ENCODE data around the gene TRPM6. TPM values are rescaled to one million over a fixed set of nuclear protein-coding genes. Genes with fewer than 3 reads are reported as not detected.
A peak's percentile ranks its signal among the peaks of the same experiment; 100 is the strongest.

TRPM6 gene
- total RNA-seq, 2 donors from 2014 or later = 0.41 to 1.3 TPM

DNA sequence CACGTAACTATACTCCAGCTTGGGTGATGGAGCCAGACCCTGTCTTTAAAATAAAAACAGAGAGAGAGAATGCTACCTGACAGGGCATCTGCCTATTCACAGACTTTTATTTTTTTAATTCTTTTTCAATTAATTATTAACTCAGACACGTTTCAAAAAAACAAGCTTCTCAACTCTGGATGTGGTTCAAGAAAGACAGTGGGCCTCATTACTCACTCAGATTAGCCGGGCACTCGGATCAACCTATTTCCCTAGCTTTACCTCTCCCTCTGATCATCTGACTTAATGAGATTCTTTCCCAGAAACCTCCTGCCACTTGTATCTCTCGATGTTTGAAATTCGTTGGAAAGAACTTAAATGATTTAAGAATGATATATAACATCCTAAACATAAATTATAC, 134.1 kb downstream of the TRPM6 start:
- ATAC-seq (ENCODE audit: insufficient number of reproducible peaks, low FRiP score, low read depth) = no peak
- TF ChIP-seq, protein P1, sequence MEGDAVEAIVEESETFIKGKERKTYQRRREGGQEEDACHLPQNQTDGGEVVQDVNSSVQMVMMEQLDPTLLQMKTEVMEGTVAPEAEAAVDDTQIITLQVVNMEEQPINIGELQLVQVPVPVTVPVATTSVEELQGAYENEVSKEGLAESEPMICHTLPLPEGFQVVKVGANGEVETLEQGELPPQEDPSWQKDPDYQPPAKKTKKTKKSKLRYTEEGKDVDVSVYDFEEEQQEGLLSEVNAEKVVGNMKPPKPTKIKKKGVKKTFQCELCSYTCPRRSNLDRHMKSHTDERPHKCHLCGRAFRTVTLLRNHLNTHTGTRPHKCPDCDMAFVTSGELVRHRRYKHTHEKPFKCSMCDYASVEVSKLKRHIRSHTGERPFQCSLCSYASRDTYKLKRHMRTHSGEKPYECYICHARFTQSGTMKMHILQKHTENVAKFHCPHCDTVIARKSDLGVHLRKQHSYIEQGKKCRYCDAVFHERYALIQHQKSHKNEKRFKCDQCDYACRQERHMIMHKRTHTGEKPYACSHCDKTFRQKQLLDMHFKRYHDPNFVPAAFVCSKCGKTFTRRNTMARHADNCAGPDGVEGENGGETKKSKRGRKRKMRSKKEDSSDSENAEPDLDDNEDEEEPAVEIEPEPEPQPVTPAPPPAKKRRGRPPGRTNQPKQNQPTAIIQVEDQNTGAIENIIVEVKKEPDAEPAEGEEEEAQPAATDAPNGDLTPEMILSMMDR (IDR thresholded peaks at IDR 0.05) = no peak

DNA sequence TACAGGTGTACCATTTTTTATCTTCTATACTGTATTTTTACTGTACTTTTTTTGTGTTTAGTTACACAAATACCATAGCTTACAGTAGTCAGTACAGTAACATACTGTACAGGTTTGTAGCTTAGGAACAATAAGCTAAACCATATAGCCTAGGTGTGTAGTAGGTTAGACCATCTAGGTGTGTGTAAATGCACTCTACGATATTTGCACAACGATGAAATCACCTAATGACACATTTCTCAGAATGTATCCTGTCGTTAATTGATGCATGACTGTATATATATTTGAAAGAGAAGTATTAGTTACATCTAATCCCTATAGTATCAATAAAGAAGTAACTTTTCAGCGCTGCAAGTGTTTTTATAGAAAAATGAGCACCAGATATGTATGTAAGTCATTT, 138.8 kb downstream of the TRPM6 start:
- Histone ChIP-seq H3K27me3 (replicated peaks; ENCODE audit: insufficient read depth) (no peaks in the 10 kb centered on the region), H3K36me3 (no peaks in the 10 kb centered on the region), H3K27ac (no peak overlapping the region), H3K4me1 (ENCODE audit: control insufficient read depth in 1 of 2, low read depth in 2 of 2) (no peaks in the 10 kb centered on the region), H3K4me3 (no peak overlapping the region), H3K9me3 (no peaks in the 10 kb centered on the region)
- DNase-seq (ENCODE audit: low spot score) (no peak), ATAC-seq (ENCODE audit: insufficient number of reproducible peaks, low FRiP score, low read depth) (no peak)
- TF ChIP-seq, protein P1 (IDR thresholded peaks at IDR 0.05) = no peak

More for the DNA sequence above, 134.1 kb downstream of the TRPM6 start:
- H3K9me3 ChIP-seq = no peaks in the 10 kb centered on the region
- H3K27ac ChIP-seq = no peak overlapping the region
- no peaks in the 10 kb centered on the region for H3K27me3 ChIP-seq (replicated peaks; ENCODE audit: insufficient read depth)
- no peak overlapping the region for H3K4me3 ChIP-seq
- DNase-seq (ENCODE audit: low spot score) = no peak
- no peaks in the 10 kb centered on the region for H3K36me3 ChIP-seq
- no peaks in the 10 kb centered on the region for H3K4me1 ChIP-seq (ENCODE audit: control insufficient read depth in 1 of 2, low read depth in 2 of 2)

DNA sequence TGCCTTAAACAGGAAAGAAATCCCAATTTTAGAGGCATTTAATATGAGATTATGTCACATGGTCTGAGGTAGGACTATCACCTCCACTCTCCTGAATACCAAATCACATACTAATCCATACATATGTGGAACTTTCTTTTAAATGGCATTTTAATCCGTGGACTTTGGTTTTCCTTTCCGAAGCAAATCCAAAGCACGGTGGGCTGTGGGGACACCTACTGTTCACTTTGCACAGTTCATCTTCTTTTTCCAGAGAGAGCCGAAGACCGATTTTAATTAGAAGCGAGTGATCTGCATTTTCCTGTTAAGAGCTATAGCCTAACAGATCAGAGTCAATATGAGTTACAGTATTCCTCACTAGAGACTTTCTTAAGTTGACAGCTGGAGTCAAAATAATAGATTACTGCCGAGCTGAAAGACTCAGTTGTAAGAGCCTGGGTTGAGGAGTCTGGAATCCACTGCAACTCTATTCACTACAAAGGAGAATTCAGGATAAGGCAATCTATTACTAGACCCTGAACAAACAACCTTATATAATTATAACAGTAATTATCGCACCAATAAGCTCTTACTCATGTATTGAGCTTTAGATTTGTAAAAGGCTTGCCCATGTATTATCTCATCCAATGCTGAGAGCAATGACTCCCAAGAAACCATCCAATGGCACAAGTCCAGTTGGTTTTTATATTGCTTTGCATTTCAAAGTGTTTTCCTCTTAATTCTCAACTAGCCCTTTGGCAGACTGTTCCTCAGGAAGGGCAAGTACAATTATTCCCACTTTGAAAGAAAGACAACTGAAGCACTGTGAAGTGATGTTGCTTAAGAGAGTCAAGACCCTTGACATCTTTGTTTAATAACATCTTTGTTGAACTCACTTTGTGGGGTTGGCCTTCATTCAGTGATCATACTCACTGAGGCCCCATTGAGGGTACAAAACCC, 144.7 kb downstream of the TRPM6 start:
- DNase-seq (ENCODE audit: low spot score) (no peak), ATAC-seq (ENCODE audit: insufficient number of reproducible peaks, low FRiP score, low read depth) (no peak)
- TF ChIP-seq, protein P1 (IDR thresholded peaks at IDR 0.05) = peak; percentile 34

DNA sequence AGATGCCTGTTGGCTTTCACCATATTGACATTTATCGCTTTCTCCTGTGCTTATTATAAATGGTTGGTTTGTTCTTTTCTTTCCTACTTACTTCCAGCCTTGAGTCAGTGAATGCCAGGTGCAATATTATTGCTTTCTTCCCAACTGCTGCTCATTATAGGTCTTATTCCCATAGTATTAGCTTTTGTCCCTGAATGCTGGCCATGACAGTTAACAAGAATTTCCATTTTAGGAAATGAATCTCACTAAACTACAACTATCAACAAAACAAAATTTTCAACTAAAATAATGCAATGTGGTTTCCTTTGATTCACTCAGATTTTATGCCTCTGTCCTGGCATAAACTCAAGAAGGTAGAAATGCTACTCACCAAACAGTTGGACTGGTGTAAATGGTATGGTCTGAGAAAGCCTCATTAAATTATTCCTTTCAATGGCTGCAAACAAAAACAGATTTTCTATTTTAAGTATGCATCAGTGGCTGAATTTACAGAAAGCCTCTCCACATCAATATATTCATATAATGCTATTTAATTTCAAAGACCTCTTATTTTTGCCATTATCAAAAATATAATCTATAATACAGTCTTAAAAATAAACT, 145.4 kb downstream of the TRPM6 start:
- TF ChIP-seq, protein P1 (IDR thresholded peaks at IDR 0.05) = no peak
- DNase-seq (ENCODE audit: low spot score) = no peak
- H3K4me1 ChIP-seq (ENCODE audit: control insufficient read depth in 1 of 2, low read depth in 2 of 2) = no peaks in the 10 kb centered on the region

More for the DNA sequence above, 144.7 kb downstream of the TRPM6 start:
- Histone ChIP-seq H3K27ac (no peak overlapping the region), H3K36me3 (no peaks in the 10 kb centered on the region), H3K27me3 (replicated peaks; ENCODE audit: insufficient read depth) (no peaks in the 10 kb centered on the region), H3K9me3 (no peaks in the 10 kb centered on the region), H3K4me1 (ENCODE audit: control insufficient read depth in 1 of 2, low read depth in 2 of 2) (no peaks in the 10 kb centered on the region), H3K4me3 (no peak overlapping the region)

DNA sequence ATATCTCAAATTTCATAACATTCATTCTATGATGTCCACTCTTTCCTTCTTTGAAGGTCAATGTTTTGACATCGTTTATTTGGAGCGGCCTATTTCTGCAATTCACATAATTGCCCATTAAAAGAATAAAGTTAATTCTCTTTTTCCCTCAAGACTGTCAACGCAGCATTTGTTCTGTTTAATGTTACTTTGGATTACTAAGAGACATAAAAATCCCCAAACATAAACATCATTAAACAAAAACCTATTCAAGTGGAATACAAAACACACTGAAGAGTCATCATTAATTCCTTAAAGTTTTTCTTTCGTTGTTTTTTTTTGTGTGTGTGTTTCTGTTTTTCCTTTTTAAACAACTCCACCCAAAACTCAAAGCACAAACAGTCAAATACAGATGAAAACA, 151.1 kb downstream of the TRPM6 start:
- H3K36me3 ChIP-seq = no peaks in the 10 kb centered on the region
- H3K4me3 ChIP-seq = no peak overlapping the region
- TF ChIP-seq, protein P1 (IDR thresholded peaks at IDR 0.05) = no peak
- H3K9me3 ChIP-seq = no peaks in the 10 kb centered on the region
- ATAC-seq (ENCODE audit: insufficient number of reproducible peaks, low FRiP score, low read depth) (no peak), DNase-seq (ENCODE audit: low spot score) (no peak)
- H3K4me1 ChIP-seq (ENCODE audit: control insufficient read depth in 1 of 2, low read depth in 2 of 2) = no peaks in the 10 kb centered on the region
- H3K27me3 ChIP-seq (replicated peaks; ENCODE audit: insufficient read depth) = no peaks in the 10 kb centered on the region
- no peak overlapping the region for H3K27ac ChIP-seq

More for the DNA sequence above, 145.4 kb downstream of the TRPM6 start:
- ATAC-seq (ENCODE audit: insufficient number of reproducible peaks, low FRiP score, low read depth) = no peak
- Histone ChIP-seq H3K27me3 (replicated peaks; ENCODE audit: insufficient read depth) (no peaks in the 10 kb centered on the region), H3K9me3 (no peaks in the 10 kb centered on the region), H3K4me3 (no peak overlapping the region), H3K27ac (no peak overlapping the region), H3K36me3 (no peaks in the 10 kb centered on the region)

Data from thoracic aorta (tissue), 2 donors.